ENCODE data around the gene LANCL1.

The LANCL1 gene

GRCh38 chr2:210389856-210390255 is 86.7 kb downstream of the LANCL1 start:
- Histone ChIP-seq H3K36me3 (ENCODE audit: insufficient read depth, low read length) (no peaks in the 10 kb centered on the region), H3K27me3 (ENCODE audit: insufficient read depth, low read length) (no peaks in the 10 kb centered on the region), H3K4me3 (ENCODE audit: low read length) (no peak overlapping the region), H3K27ac (ENCODE audit: low read depth, low read length) (no peak overlapping the region), H3K9me3 (ENCODE audit: insufficient read depth, low read depth, low read length) (no peaks in the 10 kb centered on the region), H3K9ac (ENCODE audit: low read depth, low read length) (no peak overlapping the region), H3K4me1 (ENCODE audit: insufficient read depth, low read length) (no peaks in the 10 kb centered on the region)
- 93% methylated on average over 3 of the region's 3 CpGs for WGBS

DNA sequence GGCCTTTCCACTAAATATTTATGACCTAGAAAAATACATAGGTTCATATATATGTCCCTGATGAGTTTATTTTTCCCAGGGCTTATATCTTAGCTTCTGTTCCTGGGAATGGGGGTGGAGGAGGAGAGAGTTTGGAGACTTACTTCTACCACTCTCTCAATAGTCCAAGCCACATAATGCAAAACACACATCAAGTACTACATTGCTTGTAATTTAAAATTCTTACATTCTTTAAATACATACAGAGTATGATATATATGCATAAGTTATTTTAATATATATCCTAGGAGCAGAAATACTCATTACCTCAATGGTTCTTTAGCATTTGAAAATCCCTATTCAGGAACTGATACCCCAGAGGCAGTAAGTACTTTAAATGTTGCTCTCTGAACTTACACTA is 88.4 kb downstream of the LANCL1 start:
- no peaks in the 10 kb centered on the region for H3K9me3 ChIP-seq (ENCODE audit: insufficient read depth, low read depth, low read length)
- H3K9ac ChIP-seq (ENCODE audit: low read depth, low read length), result no peak overlapping the region
- H3K4me1 ChIP-seq (ENCODE audit: insufficient read depth, low read length), result no peaks in the 10 kb centered on the region
- no peaks in the 10 kb centered on the region for H3K27me3 ChIP-seq (ENCODE audit: insufficient read depth, low read length)
- H3K36me3 ChIP-seq (ENCODE audit: insufficient read depth, low read length), result no peaks in the 10 kb centered on the region
- H3K27ac ChIP-seq (ENCODE audit: low read depth, low read length), result no peak overlapping the region
- H3K4me3 ChIP-seq (ENCODE audit: low read length), result no peak overlapping the region

GRCh38 chr2:210387074-210387473 is 89.5 kb downstream of the LANCL1 start:
- Histone ChIP-seq H3K4me1 (ENCODE audit: insufficient read depth, low read length) (no peaks in the 10 kb centered on the region), H3K9ac (ENCODE audit: low read depth, low read length) (no peak overlapping the region), H3K36me3 (ENCODE audit: insufficient read depth, low read length) (no peaks in the 10 kb centered on the region), H3K9me3 (ENCODE audit: insufficient read depth, low read depth, low read length) (no peaks in the 10 kb centered on the region), H3K27me3 (ENCODE audit: insufficient read depth, low read length) (no peaks in the 10 kb centered on the region), H3K4me3 (ENCODE audit: low read length) (no peak overlapping the region), H3K27ac (ENCODE audit: low read depth, low read length) (no peak overlapping the region)
- no CpG with 5 or more reads among the region's 1 CpG for WGBS
